ENCODE measurements around the gene ADGRA1.
"Not testable (repeated sequence)": the region's sequence is repeated elsewhere in the genome, so short reads cannot be mapped to it uniquely, and the experiment has no call there.

ADGRA1 gene

GRCh38 chr10:133143546-133143945 is 55.8 kb downstream of the ADGRA1 start:
- no peak for DNase-seq (ENCODE audit: low read depth)

- no peak for DNase-seq (ENCODE audit: low read depth)
These were observed 57.0 kb downstream of the ADGRA1 start for GRCh38 chr10:133144771-133145170.

GRCh38 chr10:133150226-133150625 is 62.5 kb downstream of the ADGRA1 start:
- DNase-seq (ENCODE audit: low read depth) = no peak

- DNase-seq (ENCODE audit: low read depth) = no peak
These were observed 62.9 kb downstream of the ADGRA1 start for GRCh38 chr10:133150656-133151055.

GRCh38 chr10:133151071-133151470 is 63.3 kb downstream of the ADGRA1 start:
- not testable (repeated sequence) for DNase-seq (ENCODE audit: low read depth)

- no peak for DNase-seq (ENCODE audit: low read depth)
These were observed 63.8 kb downstream of the ADGRA1 start for GRCh38 chr10:133151543-133151972.

- no peak for DNase-seq (ENCODE audit: low read depth)
These were observed 66.7 kb downstream of the ADGRA1 start for GRCh38 chr10:133154411-133154810.

- no peak for DNase-seq (ENCODE audit: low read depth)
These were observed 67.5 kb downstream of the ADGRA1 start for GRCh38 chr10:133154996-133155778.

GRCh38 chr10:133156674-133157579 is 69.2 kb downstream of the ADGRA1 start:
- DNase-seq (ENCODE audit: low read depth) = no peak

GRCh38 chr10:133157662-133158436 is 70.1 kb downstream of the ADGRA1 start:
- DNase-seq (ENCODE audit: low read depth) = no peak

GRCh38 chr10:133158437-133158755 is 70.7 kb downstream of the ADGRA1 start:
- no peak for DNase-seq (ENCODE audit: low read depth)

- DNase-seq (ENCODE audit: low read depth) = no peak
These were observed 71.3 kb downstream of the ADGRA1 start for GRCh38 chr10:133158756-133159610.

- no peak for DNase-seq (ENCODE audit: low read depth)
These were observed 71.9 kb downstream of the ADGRA1 start for GRCh38 chr10:133159611-133159949.

GRCh38 chr10:133159950-133160825 is 72.5 kb downstream of the ADGRA1 start, which contains the start of gene KNDC1:
KNDC1 (plus strand) TSS chr10:133160219; CDS start chr10:133160468, 249 bp downstream.
- DNase-seq (ENCODE audit: low read depth) = no peak

- no peak for DNase-seq (ENCODE audit: low read depth)
These were observed 73.2 kb downstream of the ADGRA1 start for GRCh38 chr10:133160826-133161471.

GRCh38 chr10:133161486-133162109 is 73.9 kb downstream of the ADGRA1 start:
- no peak for DNase-seq (ENCODE audit: low read depth)

GRCh38 chr10:133162178-133162909 is 74.6 kb downstream of the ADGRA1 start:
- no peak for DNase-seq (ENCODE audit: low read depth)
